Astrocyte (in vitro differentiated cells and primary cell): ENCODE results near the gene AIRE. TPM values are rescaled to one million over a fixed set of nuclear protein-coding genes. Genes with fewer than 3 reads are reported as not detected.

Experiments
- DNase-seq: peaks from one replicate; pipeline ENCODE4 v3.0.0-alpha.2; 2010; ENCODE audit warnings: low read depth
- FAIRE-seq: peaks from 2 replicates; lab custom pipeline; 2011; peaks lifted over from hg19 to GRCh38; lab: Jason Lieb, UNC
- H2AFZ ChIP-seq: 2 replicates; pipeline ENCODE4 v1.6.0; 2012; ENCODE audit warnings: low read depth, low read length, inconsistent platforms
- H3K27ac ChIP-seq: 2 replicates; pipeline ENCODE4 v1.5.1; 2011; ENCODE audit warnings: low read depth, low read length, inconsistent platforms
- H3K27me3 ChIP-seq: 2 replicates; pipeline ENCODE4 v1.6.0; 2011; ENCODE audit warnings: low read length, inconsistent platforms; ENCODE audit not compliant: insufficient read depth
- H3K36me3 ChIP-seq: 2 replicates; pipeline ENCODE4 v1.5.1; 2011; ENCODE audit warnings: low read length, inconsistent platforms; ENCODE audit not compliant: insufficient read depth
- H3K4me1 ChIP-seq: 2 replicates; pipeline ENCODE4 v1.5.1; 2011; ENCODE audit warnings: low read length, inconsistent platforms; ENCODE audit not compliant: insufficient read depth
- H3K4me2 ChIP-seq: 2 replicates; pipeline ENCODE4 v1.6.0; 2012; ENCODE audit warnings: low read length, inconsistent platforms
- H3K4me3 ChIP-seq: 2 replicates; pipeline ENCODE4 v1.5.1; 2011; ENCODE audit warnings: low read depth, mild to moderate bottlenecking, low read length, inconsistent platforms; ENCODE audit not compliant: insufficient read depth
- H3K79me2 ChIP-seq: 2 replicates; pipeline ENCODE4 v1.6.0; 2012; ENCODE audit warnings: mild to moderate bottlenecking, low read length, inconsistent platforms; ENCODE audit not compliant: insufficient read depth
- H3K9ac ChIP-seq: 2 replicates; pipeline ENCODE4 v1.6.0; 2012; ENCODE audit warnings: mild to moderate bottlenecking, low read length, inconsistent platforms
- H3K9me3 ChIP-seq: 2 replicates; pipeline ENCODE4 v1.5.1; 2012; ENCODE audit warnings: low read depth, mild to moderate bottlenecking, low read length, inconsistent platforms; ENCODE audit not compliant: insufficient read depth
- H4K20me1 ChIP-seq: 2 replicates; pipeline ENCODE4 v1.6.0; 2012; ENCODE audit warnings: low read length, inconsistent platforms; ENCODE audit not compliant: insufficient read depth
- H3K27ac Mint-ChIP-seq: one replicate; pipeline ENCODE4 v1.8.0; 2021; ENCODE audit warnings: mild to moderate bottlenecking, mixed read lengths; ENCODE audit not compliant: unreplicated experiment
- H3K27me3 Mint-ChIP-seq: one replicate; pipeline ENCODE4 v1.8.0; 2021; ENCODE audit warnings: low read depth, mixed read lengths; ENCODE audit not compliant: unreplicated experiment
- H3K36me3 Mint-ChIP-seq: one replicate; pipeline ENCODE4 v1.8.0; 2021; ENCODE audit warnings: low read depth, mixed read lengths; ENCODE audit not compliant: unreplicated experiment
- H3K4me1 Mint-ChIP-seq: one replicate; pipeline ENCODE4 v1.8.0; 2021; ENCODE audit warnings: low read depth, mixed read lengths; ENCODE audit not compliant: unreplicated experiment
- H3K4me3 Mint-ChIP-seq: one replicate; pipeline ENCODE4 v1.8.0; 2021; ENCODE audit warnings: mild to moderate bottlenecking, moderate library complexity, mixed read lengths; ENCODE audit not compliant: unreplicated experiment
- H3K9me3 Mint-ChIP-seq: one replicate; pipeline ENCODE4 v1.8.0; 2021; ENCODE audit warnings: mild to moderate bottlenecking, mixed read lengths; ENCODE audit not compliant: unreplicated experiment
- EZH2 ChIP-seq: IDR thresholded peaks from 2 replicates; pipeline ENCODE4 v1.6.1; 2012; ENCODE audit warnings: mild to moderate bottlenecking, low read length, inconsistent platforms; ENCODE audit not compliant: insufficient read depth
- total RNA-seq: library from RNA; stranded (reverse); gene quantifications from 2 replicates; pipeline ENCODE4 v1.2.1, GENCODE V29; 2021
- TF ChIP-seq, protein P1 (sequence below): IDR thresholded peaks from 2 replicates; pipeline ENCODE4 v1.5.1; 2011; ENCODE audit warnings: low read depth, mild to moderate bottlenecking, inconsistent platforms, low read length, moderate library complexity; ENCODE audit not compliant: insufficient read depth

The AIRE gene
- total RNA-seq, 1 donor from 2014 or later: 0.07 TPM

DNA sequence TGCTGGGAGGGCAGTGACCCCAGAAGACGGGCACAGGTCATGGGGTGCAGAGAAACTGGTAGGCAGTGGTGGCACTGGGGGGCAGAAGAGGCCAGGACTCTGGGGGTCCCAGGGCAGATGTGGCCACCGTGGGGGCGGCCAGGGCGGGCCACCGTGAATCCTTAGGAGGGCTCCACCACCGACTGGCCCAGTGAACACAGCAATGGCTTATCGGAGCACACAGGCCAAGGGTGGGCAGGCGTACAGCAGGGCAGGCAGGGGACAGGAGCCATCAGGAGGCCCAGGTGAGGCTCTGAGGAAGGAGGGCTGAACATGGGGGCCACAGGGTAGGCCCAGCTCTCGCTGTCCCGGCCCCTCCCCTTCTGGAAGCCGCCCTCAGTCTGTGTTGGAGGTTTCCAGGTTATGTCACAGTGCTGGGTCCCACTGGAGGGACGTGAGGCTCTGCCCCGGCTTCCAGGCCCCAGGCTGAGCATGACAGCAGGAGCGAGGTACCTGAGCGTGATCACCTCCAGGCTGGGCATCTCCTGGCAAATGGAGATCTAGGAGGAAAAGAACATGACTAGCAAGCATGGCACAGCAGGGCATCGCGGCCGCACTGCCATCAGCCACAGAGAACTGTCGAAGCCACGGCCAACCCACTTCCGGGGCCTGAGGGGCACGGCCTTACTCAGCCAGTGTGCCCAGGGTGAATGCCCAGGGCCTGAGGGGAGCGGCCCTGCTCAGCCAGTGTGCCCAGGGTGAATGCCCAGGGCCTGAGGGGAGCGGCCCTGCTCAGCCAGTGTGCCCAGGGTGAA lies 49.8 kb downstream of the AIRE start:
- Histone ChIP-seq H2AFZ (no peak overlapping the region), H3K9ac (no peak overlapping the region), H3K27me3 (no peaks in the 10 kb centered on the region), H3K79me2 (no peaks in the 10 kb centered on the region), H3K27ac (no peak overlapping the region), H3K4me2 (no peak overlapping the region), H4K20me1 (no peaks in the 10 kb centered on the region), H3K4me3 (no peak overlapping the region), H3K9me3 (no peaks in the 10 kb centered on the region), H3K4me1 (peaks cover 14% of the 10 kb centered on the region), H3K36me3 (no peaks in the 10 kb centered on the region)
- DNase-seq: no peak
- Mint-ChIP-seq H3K9me3 (no peaks in the 10 kb centered on the region), H3K27ac (no peak overlapping the region), H3K27me3 (peaks cover 2% of the 10 kb centered on the region), H3K36me3 (peaks cover 2% of the 10 kb centered on the region), H3K4me1 (peaks cover 7% of the 10 kb centered on the region), H3K4me3 (no peak overlapping the region)
- no peak for TF ChIP-seq EZH2
- TF ChIP-seq, protein P1, sequence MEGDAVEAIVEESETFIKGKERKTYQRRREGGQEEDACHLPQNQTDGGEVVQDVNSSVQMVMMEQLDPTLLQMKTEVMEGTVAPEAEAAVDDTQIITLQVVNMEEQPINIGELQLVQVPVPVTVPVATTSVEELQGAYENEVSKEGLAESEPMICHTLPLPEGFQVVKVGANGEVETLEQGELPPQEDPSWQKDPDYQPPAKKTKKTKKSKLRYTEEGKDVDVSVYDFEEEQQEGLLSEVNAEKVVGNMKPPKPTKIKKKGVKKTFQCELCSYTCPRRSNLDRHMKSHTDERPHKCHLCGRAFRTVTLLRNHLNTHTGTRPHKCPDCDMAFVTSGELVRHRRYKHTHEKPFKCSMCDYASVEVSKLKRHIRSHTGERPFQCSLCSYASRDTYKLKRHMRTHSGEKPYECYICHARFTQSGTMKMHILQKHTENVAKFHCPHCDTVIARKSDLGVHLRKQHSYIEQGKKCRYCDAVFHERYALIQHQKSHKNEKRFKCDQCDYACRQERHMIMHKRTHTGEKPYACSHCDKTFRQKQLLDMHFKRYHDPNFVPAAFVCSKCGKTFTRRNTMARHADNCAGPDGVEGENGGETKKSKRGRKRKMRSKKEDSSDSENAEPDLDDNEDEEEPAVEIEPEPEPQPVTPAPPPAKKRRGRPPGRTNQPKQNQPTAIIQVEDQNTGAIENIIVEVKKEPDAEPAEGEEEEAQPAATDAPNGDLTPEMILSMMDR: no peak
- no peak for FAIRE-seq

DNA sequence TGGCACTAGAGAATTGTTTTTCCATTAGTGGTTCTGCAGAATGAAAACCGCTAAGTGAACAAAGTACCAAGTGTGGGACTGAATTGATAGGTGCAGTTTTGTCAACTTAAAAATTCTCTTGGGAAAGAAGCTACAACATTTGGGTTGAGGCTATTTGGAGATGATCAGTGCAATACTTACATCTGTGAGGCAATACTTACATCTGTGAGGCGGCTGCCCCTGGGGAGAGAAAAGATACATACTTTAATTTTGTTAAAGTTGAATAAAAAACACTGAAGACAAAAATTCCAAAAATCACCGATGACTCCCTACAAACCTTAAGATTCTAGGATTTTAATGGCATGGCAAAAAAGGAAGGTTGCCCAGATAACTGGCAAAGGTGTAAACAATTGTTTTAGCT lies 51.8 kb downstream of the AIRE start:
- H3K4me2 ChIP-seq: no peak overlapping the region
- H3K36me3 ChIP-seq: no peaks in the 10 kb centered on the region
- H3K27me3 ChIP-seq: no peaks in the 10 kb centered on the region
- H3K9ac ChIP-seq: no peak overlapping the region
- no peaks in the 10 kb centered on the region for H4K20me1 ChIP-seq
- Mint-ChIP-seq H3K4me1 (peaks cover 4% of the 10 kb centered on the region), H3K4me3 (no peak overlapping the region), H3K27ac (no peak overlapping the region), H3K27me3 (no peaks in the 10 kb centered on the region), H3K36me3 (no peaks in the 10 kb centered on the region), H3K9me3 (no peaks in the 10 kb centered on the region)
- no peak overlapping the region for H2AFZ ChIP-seq
- H3K4me1 ChIP-seq: peaks cover 14% of the 10 kb centered on the region
- H3K27ac ChIP-seq: no peak overlapping the region
- TF ChIP-seq EZH2: no peak
- TF ChIP-seq, protein P1: no peak
- no peaks in the 10 kb centered on the region for H3K79me2 ChIP-seq
- H3K4me3 ChIP-seq: no peak overlapping the region
- FAIRE-seq (no peak), DNase-seq (no peak)
- H3K9me3 ChIP-seq: no peaks in the 10 kb centered on the region
